SU-DHL-6 (cell line): Measurements from ENCODE around the gene XRCC1.

Experiments
- EZH2phosphoT487 ChIP-seq: fragments of 200-600 bp; sonication (generic), shearing (Covaris generic); conservative IDR thresholded peaks from 2 replicates; pipeline ENCODE4 v1.6.1; 2018; ENCODE audit warnings: mild to moderate bottlenecking, antibody characterized with exemption, low read length, moderate library complexity, mixed read lengths
- TF ChIP-seq, protein P1 (sequence below): fragments of 200-600 bp; sonication (generic); IDR thresholded peaks from one replicate; pipeline ENCODE4 v1.5.1; 2017; ENCODE audit warnings: antibody characterized with exemption, mild to moderate bottlenecking, low read length, moderate library complexity; ENCODE audit not compliant: insufficient read depth, poor library complexity, severe bottlenecking

DNA sequence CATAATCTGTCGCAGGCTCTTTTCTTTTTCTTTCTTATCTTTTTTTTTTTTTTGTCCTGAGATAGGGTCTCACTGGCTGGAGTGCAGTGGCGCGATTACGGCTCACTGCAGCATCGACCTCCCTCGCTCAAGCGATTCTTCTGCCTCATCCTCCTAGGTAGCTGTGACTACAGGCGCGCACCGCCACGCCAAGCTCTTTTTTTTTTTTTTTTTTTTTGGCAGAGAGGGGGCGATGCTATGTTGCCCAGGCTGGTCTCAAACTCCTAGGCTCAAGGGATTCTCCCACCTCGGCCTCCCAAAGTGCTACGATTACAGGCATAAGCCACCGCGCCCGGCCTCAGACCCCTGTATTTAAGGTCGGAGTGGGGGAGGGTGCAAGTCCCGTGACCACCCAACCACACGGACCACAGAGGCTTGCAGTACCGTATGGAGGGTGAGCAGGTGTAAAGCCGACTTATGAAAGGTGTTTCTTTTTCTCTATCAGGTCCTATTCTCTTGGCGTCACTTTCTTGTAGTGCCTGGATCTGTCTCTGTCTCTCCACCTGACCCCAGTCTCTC is 72.8 kb downstream of the XRCC1 start:
- TF ChIP-seq, protein P1, sequence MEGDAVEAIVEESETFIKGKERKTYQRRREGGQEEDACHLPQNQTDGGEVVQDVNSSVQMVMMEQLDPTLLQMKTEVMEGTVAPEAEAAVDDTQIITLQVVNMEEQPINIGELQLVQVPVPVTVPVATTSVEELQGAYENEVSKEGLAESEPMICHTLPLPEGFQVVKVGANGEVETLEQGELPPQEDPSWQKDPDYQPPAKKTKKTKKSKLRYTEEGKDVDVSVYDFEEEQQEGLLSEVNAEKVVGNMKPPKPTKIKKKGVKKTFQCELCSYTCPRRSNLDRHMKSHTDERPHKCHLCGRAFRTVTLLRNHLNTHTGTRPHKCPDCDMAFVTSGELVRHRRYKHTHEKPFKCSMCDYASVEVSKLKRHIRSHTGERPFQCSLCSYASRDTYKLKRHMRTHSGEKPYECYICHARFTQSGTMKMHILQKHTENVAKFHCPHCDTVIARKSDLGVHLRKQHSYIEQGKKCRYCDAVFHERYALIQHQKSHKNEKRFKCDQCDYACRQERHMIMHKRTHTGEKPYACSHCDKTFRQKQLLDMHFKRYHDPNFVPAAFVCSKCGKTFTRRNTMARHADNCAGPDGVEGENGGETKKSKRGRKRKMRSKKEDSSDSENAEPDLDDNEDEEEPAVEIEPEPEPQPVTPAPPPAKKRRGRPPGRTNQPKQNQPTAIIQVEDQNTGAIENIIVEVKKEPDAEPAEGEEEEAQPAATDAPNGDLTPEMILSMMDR = no peak
- no peak for TF ChIP-seq EZH2phosphoT487
